HEK293T (cell line): ENCODE results near the gene ARID1A.

ENCODE experiments used
- BHLHE40 ChIP-seq: fragments of 450-650 bp; IDR thresholded peaks from 2 replicates; pipeline ENCODE4 v1.6.1; 2016; ENCODE audit warnings: mild to moderate bottlenecking, moderate library complexity, borderline replicate concordance
- FOXK2 ChIP-seq: fragments of 450-650 bp; IDR thresholded peaks from 2 replicates; pipeline ENCODE4 v1.6.1; 2016; ENCODE audit warnings: mild to moderate bottlenecking
- FOXM1 ChIP-seq: fragments of 450-650 bp; IDR thresholded peaks from 2 replicates; pipeline ENCODE4 v1.6.1; 2017; ENCODE audit warnings: mild to moderate bottlenecking, borderline replicate concordance
- NFRKB ChIP-seq: fragments of 450-650 bp; IDR thresholded peaks from 2 replicates; pipeline ENCODE4 v1.6.1; 2016; ENCODE audit warnings: mild to moderate bottlenecking, moderate library complexity
- PKNOX1 ChIP-seq: fragments of 450-650 bp; IDR thresholded peaks from 2 replicates; pipeline ENCODE4 v1.6.1; 2016
- SP1 ChIP-seq: fragments of 450-650 bp; IDR thresholded peaks from 2 replicates; pipeline ENCODE4 v1.6.1; 2017

GRCh38 chr1:26689504-26689903 lies 6.3 kb upstream of the ARID1A start:
- TF ChIP-seq BHLHE40 = no peak
- TF ChIP-seq NFRKB = no peak
- no peak for TF ChIP-seq PKNOX1
- no peak for TF ChIP-seq FOXM1
- no peak for TF ChIP-seq SP1
- TF ChIP-seq FOXK2 = no peak
